SK-N-MC (cell line): ENCODE data around the gene SYDE1.

Source experiments
- EZH2 ChIP-seq: fragments of 200-600 bp; sonication (generic); IDR thresholded peaks from one replicate; pipeline ENCODE4 v1.6.1; 2017; ENCODE audit warnings: antibody characterized with exemption
- FOXP2 ChIP-seq: optimal IDR thresholded peaks from 2 replicates; pipeline ENCODE3; 2011; ENCODE audit warnings: mild to moderate bottlenecking, moderate library complexity; ENCODE audit not compliant: insufficient read depth; ENCODE audit errors: extremely low read length, control extremely low read depth
- POLR2AphosphoS5 ChIP-seq: IDR thresholded peaks from 2 replicates; pipeline ENCODE4 v1.6.1; 2012; ENCODE audit warnings: mild to moderate bottlenecking, low read depth, low read length, borderline replicate concordance

DNA sequence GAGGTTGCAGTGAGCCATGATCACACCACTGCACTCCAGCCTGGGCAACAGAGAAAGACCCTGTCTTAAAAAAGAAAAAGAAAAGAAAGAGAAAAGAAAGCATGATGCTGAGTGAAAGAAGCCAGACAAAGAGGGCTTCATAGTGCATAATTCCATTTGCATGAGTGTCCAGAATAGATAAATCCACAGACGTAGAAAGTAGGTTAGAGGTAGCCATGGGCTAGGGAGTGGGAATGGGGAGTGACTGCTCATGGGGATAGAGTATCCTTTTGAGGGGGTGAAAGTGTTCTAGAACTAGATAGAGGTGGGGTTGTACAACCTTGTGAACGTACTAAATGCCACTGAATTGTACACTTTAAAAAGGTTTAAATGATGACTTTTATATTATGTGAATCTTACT is 32.8 kb upstream of the SYDE1 start:
- no peak for TF ChIP-seq POLR2AphosphoS5
- TF ChIP-seq EZH2 = no peak
- no peak for TF ChIP-seq FOXP2
